SK-N-SH treated with all-trans-retinoic acid at 6 μM for 48 hours (cell line): ENCODE results near the gene TES.

ENCODE experiments used
- ARNTL ChIP-seq: fragments of 450-650 bp; formaldehyde crosslinking; IDR thresholded peaks from 2 replicates; pipeline ENCODE4 v1.5.0; 2020; ENCODE audit warnings: low read depth, mild to moderate bottlenecking, moderate library complexity, borderline replicate concordance
- CSDC2 ChIP-seq: fragments of 250-450 bp; sonication (Bioruptor Pico); IDR thresholded peaks from 2 replicates; pipeline ENCODE4 v1.5.0; 2020; ENCODE audit warnings: mild to moderate bottlenecking, moderate library complexity
- PPARA ChIP-seq: fragments of 250-450 bp; sonication (Bioruptor Pico); IDR thresholded peaks from 2 replicates; pipeline ENCODE4 v1.5.0; 2020; ENCODE audit warnings: mild to moderate bottlenecking, borderline replicate concordance
- TCF4 ChIP-seq: fragments of 250-450 bp; sonication (Bioruptor Pico); IDR thresholded peaks from 2 replicates; pipeline ENCODE4 v1.8.0; 2021; ENCODE audit warnings: mild to moderate bottlenecking, moderate library complexity, borderline replicate concordance
- TOX ChIP-seq: fragments of 250-450 bp; sonication (Bioruptor Pico); IDR thresholded peaks from 2 replicates; pipeline ENCODE4 v1.8.0; 2021; ENCODE audit warnings: mild to moderate bottlenecking, moderate library complexity, borderline replicate concordance
- ZC3H10 ChIP-seq: fragments of 250-450 bp; sonication (Bioruptor Pico); IDR thresholded peaks from 2 replicates; pipeline ENCODE4 v1.5.1; 2021; ENCODE audit warnings: mild to moderate bottlenecking, moderate library complexity
- ZFP3 ChIP-seq: fragments of 250-450 bp; sonication (Bioruptor Pico); IDR thresholded peaks from 2 replicates; pipeline ENCODE4 v1.5.0; 2020; ENCODE audit warnings: mild to moderate bottlenecking, moderate library complexity
- ZNF565 ChIP-seq: fragments of 450-650 bp; formaldehyde crosslinking; conservative IDR thresholded peaks from 2 replicates; pipeline ENCODE4 v1.5.0; 2020; ENCODE audit warnings: low read depth, mild to moderate bottlenecking, moderate library complexity
- ZNF8 ChIP-seq: fragments of 450-650 bp; formaldehyde crosslinking; IDR thresholded peaks from 2 replicates; pipeline ENCODE4 v1.5.0; 2020; ENCODE audit warnings: mild to moderate bottlenecking, moderate library complexity

DNA sequence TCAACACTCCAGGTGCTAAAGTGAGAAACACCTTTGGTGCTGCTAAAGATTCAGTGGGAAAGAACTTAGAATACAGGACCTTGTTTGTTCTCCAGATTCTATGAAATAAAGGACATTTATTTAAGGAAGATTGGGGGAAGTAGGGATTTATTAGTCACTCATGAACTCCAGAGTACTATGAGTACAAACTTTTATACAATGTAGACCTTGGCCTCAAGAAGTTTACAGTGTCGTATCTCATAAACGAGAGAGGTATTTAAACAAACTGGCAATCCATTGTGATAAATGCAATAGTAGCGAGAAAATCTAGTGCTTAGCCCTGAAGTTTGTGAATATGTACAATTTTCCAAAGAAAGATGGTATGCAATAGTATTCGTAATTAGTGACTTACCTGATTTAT, 59.1 kb downstream of the TES start:
- TF ChIP-seq ARNTL (CRISPR knock-in tag) (no peak), ZNF565 (CRISPR knock-in tag) (no peak), CSDC2 (CRISPR knock-in tag) (no peak), TCF4 (no peak), ZNF8 (no peak), TOX (no peak), ZC3H10 (CRISPR knock-in tag) (no peak), ZFP3 (CRISPR knock-in tag) (no peak), PPARA (CRISPR knock-in tag) (no peak)
